Measurements from ENCODE around the gene NFASC. TPM values are rescaled to one million over a fixed set of nuclear protein-coding genes. Genes with fewer than 3 reads are reported as not detected.

The NFASC gene
- total and polyA plus RNA-seq, 2 donors (not counting 3 experiments of a cell fraction or from before 2014, with no cell fraction given): not detected

GRCh38 chr1:204842369-204842768 is 28.3 kb upstream of the NFASC start:
- Histone ChIP-seq H3K79me2 (ENCODE audit: control insufficient read depth, insufficient read depth, low read length) (no peaks in the 10 kb centered on the region), H3K9me1 (replicated peaks; ENCODE audit: control insufficient read depth, extremely low read depth, insufficient read depth, low read length) (no peaks in the 10 kb centered on the region)
- no TSS peak for BruUV-seq (replicated peaks)

More at GRCh38 chr1:204842369-204842768, 28.3 kb upstream of the NFASC start:
- no peak overlapping the region for H2AFZ ChIP-seq (ENCODE audit: low read depth, low read length)
- H3K4me3 ChIP-seq (replicated peaks in 1 of 3; ENCODE audit: insufficient read depth in 1 of 3, low read depth in 1 of 3, low read length in 3 of 3): no peak overlapping the region
- intact Hi-C loops (cut with micrococcal nuclease) (no loop called here), dilution Hi-C loops (cut with MboI; ENCODE audit: extremely low pct_ligation_motif_present, low sequenced_read_pairs) (no loop called here)
- FAIRE-seq (no peak), DNase-seq (ENCODE audit: low read depth, low spot score) (no peak)
- H3K27me3 ChIP-seq (ENCODE audit: control insufficient read depth in 2 of 2, insufficient read depth in 2 of 2, low read length in 2 of 2): no peaks in the 10 kb centered on the region
- H3K27ac ChIP-seq (ENCODE audit: insufficient read depth, low read depth, low read length): no peak overlapping the region
- ChIA-PET POLR2A (no interaction called here), CTCF (no interaction called here)
- TF ChIP-seq CTCF (IDR thresholded peaks at IDR 0.05; ENCODE audit: extremely low read depth in 1 of 2, insufficient read depth in 1 of 2, low read depth in 1 of 2, low read length in 2 of 2) (no peak), POLR2AphosphoS5 (IDR thresholded peaks at IDR 0.05; ENCODE audit: insufficient read depth, low read depth, low read length) (no peak), FOS (IDR thresholded peaks at IDR 0.05; ENCODE audit: borderline replicate concordance, insufficient read depth, low read length) (no peak), EZH2 (IDR thresholded peaks at IDR 0.05; ENCODE audit: borderline replicate concordance, low read depth, low read length, severe bottlenecking) (no peak), GATA2 (IDR thresholded peaks at IDR 0.05; ENCODE audit: insufficient read depth, insufficient read length, low read depth, low read length) (no peak), POLR2A (IDR thresholded peaks at IDR 0.05; ENCODE audit: low read depth, low read length) (no peak), JUN (IDR thresholded peaks at IDR 0.05; ENCODE audit: borderline replicate concordance, insufficient read depth, insufficient read length, low read depth) (no peak), MYC (IDR thresholded peaks at IDR 0.05; ENCODE audit: low read depth, low read length) (no peak), MAX (IDR thresholded peaks at IDR 0.05; ENCODE audit: insufficient read depth, insufficient read length) (no peak)
- H3K36me3 ChIP-seq (ENCODE audit: control insufficient read depth in 2 of 2, extremely low read depth in 1 of 2, insufficient read depth in 2 of 2, low read length in 2 of 2): no peaks in the 10 kb centered on the region
- H3K4me2 ChIP-seq (ENCODE audit: insufficient read depth, low read length): no peak overlapping the region
- no peaks in the 10 kb centered on the region for H3K4me1 ChIP-seq (ENCODE audit: control insufficient read depth, extremely low read depth, insufficient read depth, low read length)
- H3K9ac ChIP-seq (replicated peaks; ENCODE audit: extremely low read depth, insufficient read depth, low read length): no peak overlapping the region
- H3K9me3 ChIP-seq (replicated peaks; ENCODE audit: control insufficient read depth, insufficient read depth, low read length): no peaks in the 10 kb centered on the region
- no peaks in the 10 kb centered on the region for H4K20me1 ChIP-seq (replicated peaks; ENCODE audit: control insufficient read depth, extremely low read depth, insufficient read depth, low read length)
